Muscle layer of colon (tissue), 2 donors: ENCODE measurements around the gene HEXD.
"Not testable (repeated sequence)": the region's sequence is repeated elsewhere in the genome, so short reads cannot be mapped to it uniquely, and the experiment has no call there.

Experiments used
- H3K27ac ChIP-seq: one replicate; pipeline ENCODE4 v1.7.0; 2013; ENCODE audit warnings: low read depth, mild to moderate bottlenecking, low read length, moderate library complexity
- H3K27me3 ChIP-seq, 2 donors: one replicate each; pipeline ENCODE4 v1.7.0; 2013; ENCODE audit warnings: low read length in 2 of 2, mild to moderate bottlenecking in 2 of 2; ENCODE audit not compliant: insufficient read depth in 2 of 2, control insufficient read depth in 1 of 2
- H3K36me3 ChIP-seq: one replicate; pipeline ENCODE4 v1.7.0; 2013; ENCODE audit warnings: mild to moderate bottlenecking, low read length; ENCODE audit not compliant: insufficient read depth
- H3K4me1 ChIP-seq: one replicate; pipeline ENCODE4 v1.7.0; 2013; ENCODE audit warnings: mild to moderate bottlenecking, low read length; ENCODE audit not compliant: insufficient read depth
- H3K4me3 ChIP-seq, 2 donors: one replicate each; pipeline ENCODE4 v1.7.0; 2013; ENCODE audit warnings: low read length in 2 of 2, low read depth in 1 of 2, mild to moderate bottlenecking in 1 of 2, moderate library complexity in 1 of 2
- H3K9ac ChIP-seq: one replicate; pipeline ENCODE4 v1.7.0; 2013; ENCODE audit warnings: low read length
- H3K9me3 ChIP-seq: one replicate; pipeline ENCODE4 v1.7.0; 2013; ENCODE audit warnings: mild to moderate bottlenecking, low read length
- donor health status: abdominal sarcoma.
- donor health status: Adenocarcinoma of cecum.

Gene HEXD

GRCh38 chr17:82458885-82459424, 40.8 kb downstream of the HEXD start:
- Histone ChIP-seq H3K4me1 (peaks cover 15% of the 10 kb centered on the region), H3K9me3 (no peaks in the 10 kb centered on the region), H3K27ac (peak overlapping the region; percentile 94), H3K36me3 (peaks cover 23% of the 10 kb centered on the region), H3K9ac (peak overlapping the region; percentile 25), H3K27me3 (no peaks in the 10 kb centered on the region), H3K4me3 (peak overlapping the region; percentile 47 to 57)

GRCh38 chr17:82459936-82460335, 41.8 kb downstream of the HEXD start:
- H3K27ac ChIP-seq, H3K9ac ChIP-seq, H3K27me3 ChIP-seq, H3K4me3 ChIP-seq, H3K9me3 ChIP-seq: not testable (repeated sequence)
- peaks cover 15% of the 10 kb centered on the region for H3K4me1 ChIP-seq
- peaks cover 33% of the 10 kb centered on the region for H3K36me3 ChIP-seq

- H3K9ac ChIP-seq = no peak overlapping the region
- no peaks in the 10 kb centered on the region for H3K9me3 ChIP-seq
- no peak overlapping the region for H3K4me3 ChIP-seq
- peaks cover 15% of the 10 kb centered on the region for H3K4me1 ChIP-seq
- no peak overlapping the region for H3K27ac ChIP-seq
- no peaks in the 10 kb centered on the region for H3K27me3 ChIP-seq
- peaks cover 49% of the 10 kb centered on the region for H3K36me3 ChIP-seq
Observed at GRCh38 chr17:82461827-82462524, 43.8 kb downstream of the HEXD start.

GRCh38 chr17:82463391-82463790, 45.2 kb downstream of the HEXD start:
- no peak overlapping the region for H3K9ac ChIP-seq

GRCh38 chr17:82463925-82464566, 45.9 kb downstream of the HEXD start:
- H3K27ac ChIP-seq = no peak overlapping the region
- H3K27me3 ChIP-seq = no peaks in the 10 kb centered on the region
- no peaks in the 10 kb centered on the region for H3K9me3 ChIP-seq
- H3K4me1 ChIP-seq = peaks cover 6% of the 10 kb centered on the region
- peaks cover 65% of the 10 kb centered on the region for H3K36me3 ChIP-seq
- no peak overlapping the region for H3K4me3 ChIP-seq
- no peak overlapping the region for H3K9ac ChIP-seq

More at GRCh38 chr17:82463391-82463790, 45.2 kb downstream of the HEXD start:
- no peak overlapping the region for H3K4me3 ChIP-seq
- no peak overlapping the region for H3K27ac ChIP-seq
- peaks cover 6% of the 10 kb centered on the region for H3K4me1 ChIP-seq
- H3K27me3 ChIP-seq = no peaks in the 10 kb centered on the region
- peaks cover 58% of the 10 kb centered on the region for H3K36me3 ChIP-seq
- no peaks in the 10 kb centered on the region for H3K9me3 ChIP-seq

- H3K36me3 ChIP-seq = peaks cover 69% of the 10 kb centered on the region
Observed at GRCh38 chr17:82464567-82464929, 46.4 kb downstream of the HEXD start.

GRCh38 chr17:82465023-82465603, 47.0 kb downstream of the HEXD start:
- no peak overlapping the region for H3K27ac ChIP-seq
- H3K27me3 ChIP-seq = no peaks in the 10 kb centered on the region
- H3K4me1 ChIP-seq = no peaks in the 10 kb centered on the region
- no peak overlapping the region for H3K4me3 ChIP-seq
- no peaks in the 10 kb centered on the region for H3K9me3 ChIP-seq
- no peak overlapping the region for H3K9ac ChIP-seq
- H3K36me3 ChIP-seq = peaks cover 73% of the 10 kb centered on the region

More at GRCh38 chr17:82464567-82464929, 46.4 kb downstream of the HEXD start:
- Histone ChIP-seq H3K27me3 (no peaks in the 10 kb centered on the region), H3K9me3 (no peaks in the 10 kb centered on the region), H3K27ac (no peak overlapping the region), H3K9ac (no peak overlapping the region), H3K4me1 (peaks cover 1% of the 10 kb centered on the region), H3K4me3 (no peak overlapping the region)

GRCh38 chr17:82468692-82469091, 50.5 kb downstream of the HEXD start:
- no peak overlapping the region for H3K9ac ChIP-seq
- no peak overlapping the region for H3K27ac ChIP-seq
- H3K9me3 ChIP-seq = no peaks in the 10 kb centered on the region
- H3K27me3 ChIP-seq = no peaks in the 10 kb centered on the region
- H3K4me1 ChIP-seq = no peaks in the 10 kb centered on the region
- peaks cover 53% of the 10 kb centered on the region for H3K36me3 ChIP-seq
- no peak overlapping the region for H3K4me3 ChIP-seq

GRCh38 chr17:82470065-82470464, 51.9 kb downstream of the HEXD start:
- H3K27ac ChIP-seq = no peak overlapping the region
- H3K9me3 ChIP-seq = no peaks in the 10 kb centered on the region
- no peaks in the 10 kb centered on the region for H3K27me3 ChIP-seq
- peaks cover 52% of the 10 kb centered on the region for H3K36me3 ChIP-seq
- H3K4me1 ChIP-seq = no peaks in the 10 kb centered on the region
- no peak overlapping the region for H3K9ac ChIP-seq
- no peak overlapping the region for H3K4me3 ChIP-seq

GRCh38 chr17:82474223-82475010, 56.3 kb downstream of the HEXD start:
- H3K9me3 ChIP-seq = no peaks in the 10 kb centered on the region
- H3K9ac ChIP-seq = no peak overlapping the region
- H3K4me3 ChIP-seq = no peak overlapping the region
- H3K27ac ChIP-seq = no peak overlapping the region
- no peaks in the 10 kb centered on the region for H3K4me1 ChIP-seq
- no peaks in the 10 kb centered on the region for H3K27me3 ChIP-seq
- H3K36me3 ChIP-seq = peaks cover 36% of the 10 kb centered on the region

GRCh38 chr17:82475458-82475857, 57.3 kb downstream of the HEXD start:
- Histone ChIP-seq H3K4me1 (no peaks in the 10 kb centered on the region), H3K9me3 (no peaks in the 10 kb centered on the region), H3K27ac (no peak overlapping the region), H3K27me3 (no peaks in the 10 kb centered on the region), H3K4me3 (no peak overlapping the region), H3K9ac (no peak overlapping the region), H3K36me3 (peaks cover 42% of the 10 kb centered on the region)
